Right kidney (tissue), 1 donor: ENCODE results near the gene ARSG.

ENCODE experiments used
- DNase-seq: peaks from one replicate; pipeline ENCODE4 v3.0.0-alpha.2; 2016

Gene ARSG

GRCh38 chr17:68453991-68454665 is 162.8 kb downstream of the ARSG start:
- DNase-seq = no peak

GRCh38 chr17:68455901-68456338 is 164.6 kb downstream of the ARSG start:
- DNase-seq = no peak

DNA sequence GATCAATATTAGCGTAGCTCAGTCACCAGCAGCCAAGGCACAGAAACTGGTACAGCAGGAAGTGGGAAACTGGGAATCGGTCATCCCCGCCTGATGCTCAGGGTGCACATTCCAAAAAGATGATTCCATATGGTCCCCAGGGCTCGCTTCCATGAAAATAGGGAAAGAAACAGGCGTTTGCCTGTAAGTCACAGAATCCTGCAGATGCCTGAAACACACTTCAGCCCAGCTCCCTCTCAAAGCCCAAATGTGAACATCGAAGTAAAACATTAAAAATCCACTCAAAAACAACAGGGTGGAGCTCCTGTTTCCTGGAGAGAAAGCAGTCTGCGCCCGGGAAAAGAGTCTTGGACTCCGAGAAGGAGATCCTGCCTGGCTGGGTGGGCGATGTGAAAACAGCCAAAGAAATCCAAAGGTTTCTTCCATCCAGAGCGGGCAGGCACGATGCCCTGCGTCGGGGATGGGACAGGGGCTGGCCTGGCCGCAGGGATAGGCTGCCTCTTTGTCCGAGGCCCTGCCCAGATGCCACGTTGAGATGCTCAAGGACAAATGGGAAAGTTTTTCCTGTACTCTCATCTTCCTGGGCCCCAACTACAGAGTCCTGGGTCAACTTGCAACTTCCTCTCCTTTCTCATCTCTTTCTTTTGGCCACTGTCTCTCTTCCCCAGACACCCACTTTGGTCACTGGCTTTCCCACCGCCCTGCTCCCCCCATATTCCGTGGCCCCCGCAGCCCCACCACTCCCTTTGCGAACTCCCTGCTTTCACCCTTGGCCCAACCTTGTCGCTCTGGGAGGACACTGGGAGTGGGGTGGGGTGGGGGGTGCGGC is 165.3 kb downstream of the ARSG start:
- DNase-seq = peak; percentile 65

GRCh38 chr17:68457168-68457538 is 165.9 kb downstream of the ARSG start, which contains the start of gene WIPI1:
Gene WIPI1, minus strand, starts transcription at chr17:68457496. Its CDS starts 75 bp downstream, at chr17:68457421.
- peak; percentile 84 for DNase-seq

DNA sequence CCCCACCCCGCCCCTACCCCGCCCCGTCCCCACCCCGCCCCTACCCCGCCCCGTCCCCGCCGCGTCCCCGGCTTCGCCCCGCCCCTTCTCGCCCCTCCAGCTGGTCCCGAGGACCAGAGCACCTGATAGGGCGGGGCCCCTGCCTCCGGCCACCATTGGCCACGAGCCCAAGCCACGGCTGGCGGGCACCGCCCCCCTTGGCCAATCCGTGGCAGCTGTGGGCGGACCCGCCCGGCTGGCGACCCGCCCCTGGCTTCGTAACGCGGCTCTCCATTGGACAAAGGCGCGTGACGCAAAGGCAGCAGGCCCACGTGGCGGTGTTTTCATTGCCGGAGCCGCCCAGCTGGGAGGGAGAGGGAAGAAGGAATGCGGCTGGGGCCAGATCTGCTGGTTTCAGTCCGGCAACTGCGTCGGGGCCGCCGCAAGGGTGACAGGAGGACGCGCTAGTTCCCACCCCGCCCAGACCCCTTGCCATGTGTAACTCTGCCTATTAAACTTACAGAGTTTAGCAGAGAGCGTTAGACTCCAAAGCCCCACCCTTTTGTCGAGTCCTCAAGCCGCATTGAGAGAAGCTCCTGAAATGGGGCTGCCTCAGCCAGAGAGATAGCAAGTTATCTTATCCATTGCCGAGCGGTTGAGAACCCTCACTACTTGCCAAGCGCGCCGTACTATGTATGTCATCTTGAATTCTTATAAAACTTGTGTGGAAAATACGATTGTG is 166.4 kb downstream of the ARSG start:
- peak; percentile 97 for DNase-seq

DNA sequence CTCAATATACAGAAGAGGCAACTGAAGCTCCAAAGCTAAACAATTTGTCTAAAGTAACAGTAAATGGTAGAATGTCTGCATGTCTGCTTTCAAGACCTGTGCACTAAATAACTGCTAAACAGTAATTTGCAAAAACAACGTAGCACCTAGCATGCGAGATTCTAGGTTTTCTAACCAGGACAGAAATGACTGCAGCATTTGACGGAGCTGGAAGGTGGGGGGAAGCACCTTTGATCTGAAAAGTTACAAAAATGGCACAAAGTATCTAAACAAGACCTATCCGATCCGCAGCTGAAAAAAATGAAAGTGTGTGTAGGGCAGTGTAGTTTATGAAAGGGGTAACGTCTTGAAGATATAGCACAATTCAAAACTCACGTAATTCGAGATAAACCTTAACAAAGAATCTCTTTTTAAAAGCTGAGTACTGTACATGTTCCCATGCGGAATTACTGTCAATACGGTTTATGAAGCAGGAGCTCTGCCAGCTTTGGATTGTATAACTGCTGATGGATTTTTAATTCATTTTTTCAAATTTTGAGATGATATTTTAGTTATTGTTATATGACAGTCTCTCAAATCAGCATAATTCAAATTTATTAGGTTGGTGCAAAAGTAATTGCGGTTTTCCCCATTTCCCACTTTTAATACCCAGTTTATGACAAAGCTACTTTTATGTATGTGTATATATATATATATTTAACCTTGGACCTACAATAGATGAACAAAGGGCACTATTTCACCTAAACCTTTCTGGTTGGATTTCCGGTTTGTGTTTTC is 167.2 kb downstream of the ARSG start:
- no peak for DNase-seq

DNA sequence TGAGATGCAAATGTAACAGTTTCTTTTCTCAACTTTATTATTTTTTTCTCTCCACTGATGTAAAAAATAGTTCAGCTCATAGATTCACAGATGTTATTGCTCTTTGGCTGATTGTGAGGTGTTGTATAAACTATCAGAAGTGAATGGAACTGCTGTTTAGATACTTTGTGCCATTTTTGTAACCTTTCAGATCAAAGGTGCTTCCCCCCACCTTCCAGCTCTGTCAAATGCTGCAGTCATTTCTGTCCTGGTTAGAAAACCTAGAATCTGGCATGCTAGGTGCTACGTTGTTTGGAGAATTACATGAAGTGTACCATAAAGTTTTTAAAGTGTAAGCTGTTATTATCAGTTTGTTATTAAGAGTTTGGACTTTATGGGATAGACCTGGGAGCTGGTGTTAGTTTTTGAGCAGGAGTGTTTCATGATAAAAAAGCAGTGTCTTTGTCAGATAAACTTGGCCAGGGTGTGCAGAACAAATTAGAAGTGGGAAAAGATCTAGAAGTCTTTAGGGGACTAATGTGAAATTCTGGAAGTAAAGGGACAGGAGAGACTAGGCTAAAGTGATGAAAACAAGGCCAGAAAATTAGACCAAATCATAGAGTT is 167.8 kb downstream of the ARSG start:
- DNase-seq = no peak

- DNase-seq = no peak
Observed at GRCh38 chr17:68460146-68460545, 168.9 kb downstream of the ARSG start.

DNA sequence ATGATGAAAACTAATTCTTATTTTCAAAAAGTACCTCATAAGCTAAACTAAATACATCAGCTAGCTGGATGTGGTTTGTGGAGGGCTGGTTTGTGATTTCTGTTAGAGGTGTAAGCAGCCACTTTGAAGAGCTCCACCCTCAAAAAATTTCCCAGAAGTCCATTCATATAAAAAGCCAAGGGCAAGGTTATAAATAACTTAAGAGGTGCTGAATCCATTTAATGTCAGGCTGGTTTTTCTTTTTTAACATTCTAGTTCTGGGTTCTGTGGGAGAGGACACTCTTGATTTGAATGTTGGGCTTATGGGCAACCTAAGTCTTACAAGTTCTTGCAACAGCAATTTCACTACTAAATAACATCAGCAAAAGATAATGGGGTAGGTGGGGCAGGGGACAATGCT is 169.4 kb downstream of the ARSG start:
- DNase-seq = no peak

DNA sequence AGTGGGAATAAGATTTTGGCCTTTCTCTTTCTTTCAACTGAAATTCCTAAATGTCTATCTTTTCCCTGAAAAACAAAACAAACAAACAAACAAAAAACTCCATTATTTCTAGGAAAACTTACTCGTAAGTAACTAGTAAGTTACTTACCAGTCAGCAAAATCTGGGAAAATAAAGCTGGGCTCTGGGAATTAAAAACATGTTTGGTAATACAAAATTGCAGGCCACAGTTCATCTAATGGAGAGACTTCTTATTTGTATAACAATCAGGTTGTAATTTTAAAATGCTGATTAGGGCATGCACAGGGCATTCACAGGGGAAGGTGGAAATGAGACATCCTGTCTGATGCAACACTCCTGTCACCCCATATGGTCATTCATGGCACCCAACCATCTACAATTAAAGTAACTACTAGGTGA is 169.8 kb downstream of the ARSG start:
- DNase-seq = no peak

GRCh38 chr17:68461589-68461988 is 170.3 kb downstream of the ARSG start:
- no peak for DNase-seq

- peak; percentile 59 for DNase-seq
Observed at GRCh38 chr17:68462381-68463210, 171.3 kb downstream of the ARSG start.

DNA sequence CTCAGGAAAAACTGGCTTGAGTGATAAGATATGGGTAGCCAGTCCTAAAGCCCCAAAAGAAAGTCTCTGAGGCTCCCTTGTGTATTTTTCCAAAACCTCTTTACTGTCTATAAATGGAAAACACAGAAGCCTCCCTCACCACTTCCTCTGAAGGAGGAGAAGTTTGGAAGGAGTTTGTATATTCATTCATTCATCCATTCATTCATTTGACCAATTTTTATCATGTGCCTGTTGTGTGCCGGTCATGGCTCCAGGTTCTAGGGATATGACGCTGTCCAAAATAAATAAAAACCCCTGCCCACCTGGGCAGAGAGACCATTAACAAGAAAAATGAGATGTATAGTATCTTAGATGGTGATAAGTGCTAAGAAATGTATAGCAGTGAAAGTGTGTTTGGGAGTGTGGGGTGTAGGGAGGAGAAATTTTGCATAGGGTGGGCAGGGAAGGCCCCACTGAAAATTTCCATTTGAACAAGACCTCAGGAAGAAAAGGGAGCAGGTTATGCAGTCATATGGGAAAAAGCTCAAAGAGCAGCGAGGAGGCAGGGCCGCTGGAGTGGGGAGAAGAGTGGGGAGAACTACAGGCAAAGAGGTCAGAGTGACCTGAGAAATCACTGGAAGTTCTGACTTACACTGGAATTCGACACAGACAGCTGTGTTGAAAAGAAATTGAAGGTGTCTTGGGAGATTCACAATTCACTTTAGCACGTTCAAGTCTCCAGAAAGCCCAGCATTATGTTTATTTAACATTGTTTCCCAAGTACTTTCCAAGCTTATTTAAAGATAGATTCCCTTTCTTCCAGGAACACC is 172.1 kb downstream of the ARSG start:
- no peak for DNase-seq

- no peak for DNase-seq
Observed at GRCh38 chr17:68468334-68468733, 177.0 kb downstream of the ARSG start.

DNA sequence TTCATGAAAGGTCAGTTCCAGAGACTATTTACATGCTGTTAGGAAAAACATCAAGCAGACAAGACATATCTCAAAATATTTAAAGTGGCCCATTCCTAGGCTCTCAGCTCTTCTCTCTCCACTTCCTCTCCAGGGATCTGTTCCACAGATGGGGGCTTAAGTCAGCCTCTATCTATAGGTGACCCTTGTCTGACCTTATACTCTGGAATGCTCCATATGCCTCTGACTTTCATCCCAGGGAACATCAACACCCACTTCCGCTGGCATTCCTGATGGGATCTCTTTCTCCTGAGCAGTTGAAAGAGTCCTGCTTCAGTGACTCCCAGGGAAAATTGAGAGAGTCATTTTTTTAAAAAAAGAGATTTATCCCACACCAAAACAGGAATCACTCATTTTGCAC is 177.5 kb downstream of the ARSG start:
- DNase-seq = no peak
